Thyroid gland (tissue), 4 donors: Measurements from ENCODE around the gene SIGLEC6. TPM values are rescaled to one million over a fixed set of nuclear protein-coding genes. Genes with fewer than 3 reads are reported as not detected.

Experiments
- DNase-seq, 2 donors: peaks; one replicate each; pipeline ENCODE4 v3.0.0-alpha.2; 2019
- H3K27ac ChIP-seq, 3 donors: fragments of 200-600 bp; sonication (generic); 1 replicate in 2 of 3; 2 replicates in 1 of 3; pipeline ENCODE4 v1.5.1; 2016 to 2019; ENCODE audit warnings: mild to moderate bottlenecking in 1 of 3, moderate library complexity in 1 of 3
- H3K27me3 ChIP-seq: fragments of 200-600 bp; sonication (generic); one replicate; pipeline ENCODE4 v1.5.1; 2019
- H3K36me3 ChIP-seq, 2 donors: fragments of 200-600 bp; sonication (generic); one replicate each; pipeline ENCODE4 v1.5.1; 2016 to 2019
- H3K4me1 ChIP-seq, 2 donors: fragments of 200-600 bp; sonication (generic); one replicate each; pipeline ENCODE4 v1.5.1; 2017 to 2019
- H3K4me3 ChIP-seq, 3 donors: fragments of 200-600 bp; sonication (generic); replicated peaks in 1 of 3; 1 replicate in 2 of 3; 2 replicates in 1 of 3; pipeline ENCODE4 v1.5.1; 2016; ENCODE audit warnings: mild to moderate bottlenecking in 1 of 3
- H3K9me3 ChIP-seq: fragments of 200-600 bp; sonication (generic); one replicate; pipeline ENCODE4 v1.5.1; 2017
- POLR2A ChIP-seq, 2 donors: fragments of 450-650 bp; IDR thresholded peaks; one replicate each; pipeline ENCODE4 v1.6.1; 2017; ENCODE audit warnings: antibody characterized with exemption in 2 of 2, mild to moderate bottlenecking in 2 of 2, moderate library complexity in 1 of 2
- WGBS, 2 donors: methylation state at CpG; one replicate each; pipeline ENCODE4 v1.1.5; 2017; 5-methylcytosine and 5-hydroxymethylcytosine counted together
- intact Hi-C: fragments of 100-400 bp; cut with DNase I; formaldehyde crosslinking; loops from one replicate; pipeline ENCODE4 v1.15.1; 2023
- total RNA-seq, 4 donors: library from RNA; depleted of rRNA; stranded (reverse); fragments of >200 nt; gene quantifications; one replicate each; pipeline ENCODE4 v1.2.3, GENCODE V29; 2016
- TF ChIP-seq, protein P1 (sequence below), 6 experiments: fragments of 200-600 bp in 3 of 6; fragments of 450-650 bp in 3 of 6; sonication (generic) in 3 of 6; IDR thresholded peaks; one replicate each; pipeline ENCODE4 v1.5.1; 2016 to 2019; ENCODE audit warnings: antibody characterized with exemption in 6 of 6, mild to moderate bottlenecking in 2 of 6, inconsistent platforms in 1 of 6, moderate library complexity in 1 of 6

The SIGLEC6 gene
- total RNA-seq, 4 donors from 2014 or later, result not detected

- H3K27ac ChIP-seq, result no peak overlapping the region
- intact Hi-C loops, result no loop called here
- DNase-seq, result no peak
- no peaks in the 10 kb centered on the region for H3K36me3 ChIP-seq
- 29 to 61% methylated on average over 10 of the region's 10 CpGs for WGBS, 2 donors
- no peak for TF ChIP-seq POLR2A (IDR thresholded peaks at IDR 0.05)
- TF ChIP-seq, protein P1, sequence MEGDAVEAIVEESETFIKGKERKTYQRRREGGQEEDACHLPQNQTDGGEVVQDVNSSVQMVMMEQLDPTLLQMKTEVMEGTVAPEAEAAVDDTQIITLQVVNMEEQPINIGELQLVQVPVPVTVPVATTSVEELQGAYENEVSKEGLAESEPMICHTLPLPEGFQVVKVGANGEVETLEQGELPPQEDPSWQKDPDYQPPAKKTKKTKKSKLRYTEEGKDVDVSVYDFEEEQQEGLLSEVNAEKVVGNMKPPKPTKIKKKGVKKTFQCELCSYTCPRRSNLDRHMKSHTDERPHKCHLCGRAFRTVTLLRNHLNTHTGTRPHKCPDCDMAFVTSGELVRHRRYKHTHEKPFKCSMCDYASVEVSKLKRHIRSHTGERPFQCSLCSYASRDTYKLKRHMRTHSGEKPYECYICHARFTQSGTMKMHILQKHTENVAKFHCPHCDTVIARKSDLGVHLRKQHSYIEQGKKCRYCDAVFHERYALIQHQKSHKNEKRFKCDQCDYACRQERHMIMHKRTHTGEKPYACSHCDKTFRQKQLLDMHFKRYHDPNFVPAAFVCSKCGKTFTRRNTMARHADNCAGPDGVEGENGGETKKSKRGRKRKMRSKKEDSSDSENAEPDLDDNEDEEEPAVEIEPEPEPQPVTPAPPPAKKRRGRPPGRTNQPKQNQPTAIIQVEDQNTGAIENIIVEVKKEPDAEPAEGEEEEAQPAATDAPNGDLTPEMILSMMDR (IDR thresholded peaks at IDR 0.05), result no peak
- no peak overlapping the region for H3K4me3 ChIP-seq
- H3K27me3 ChIP-seq, result no peaks in the 10 kb centered on the region
- H3K9me3 ChIP-seq, result no peaks in the 10 kb centered on the region
- H3K4me1 ChIP-seq, result no peaks in the 10 kb centered on the region
These were observed 15.4 kb upstream of the SIGLEC6 start for GRCh38 chr19:51546650-51547396.

DNA sequence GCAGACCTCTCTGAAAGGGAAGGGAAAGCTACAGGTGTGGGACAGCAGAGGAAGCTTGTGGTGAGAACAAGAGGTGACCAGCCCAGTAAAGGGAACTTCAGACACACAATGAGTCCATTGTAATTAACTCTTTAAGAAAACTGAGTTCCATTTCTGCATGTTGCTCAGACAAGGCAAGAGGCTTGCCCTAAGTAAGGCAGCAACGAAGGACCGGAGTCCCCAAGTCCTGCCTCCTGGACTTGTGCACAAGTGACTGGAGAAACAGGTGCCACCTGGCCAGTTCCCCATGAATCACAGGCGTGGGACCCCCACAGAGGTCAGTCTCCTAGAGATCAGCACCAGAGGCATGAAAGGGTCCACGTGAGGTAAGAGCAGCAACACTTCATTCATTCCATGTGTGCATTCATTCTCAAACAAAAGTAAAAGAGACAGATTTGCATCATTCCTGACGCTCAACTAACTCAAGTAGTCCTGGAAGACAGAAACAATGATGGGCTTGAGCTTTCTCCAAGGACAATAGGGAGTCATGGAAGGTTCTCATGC, 14.7 kb upstream of the SIGLEC6 start:
- Histone ChIP-seq H3K4me1 (no peaks in the 10 kb centered on the region), H3K36me3 (no peaks in the 10 kb centered on the region), H3K9me3 (no peaks in the 10 kb centered on the region), H3K27me3 (no peaks in the 10 kb centered on the region), H3K27ac (no peak overlapping the region), H3K4me3 (no peak overlapping the region)
- no peak for TF ChIP-seq POLR2A (IDR thresholded peaks at IDR 0.05)
- TF ChIP-seq, protein P1 (IDR thresholded peaks at IDR 0.05), result no peak
- 62 to 73% methylated on average over 4 to 5 of the region's 5 CpGs for WGBS, 2 donors
- intact Hi-C loops, result no loop called here
- DNase-seq, result no peak

GRCh38 chr19:51544038-51544437, 12.6 kb upstream of the SIGLEC6 start:
- 80 to 88% methylated on average over 6 of the region's 6 CpGs for WGBS, 2 donors
- intact Hi-C loops, result no loop called here
- Histone ChIP-seq H3K4me1 (no peaks in the 10 kb centered on the region), H3K27me3 (no peaks in the 10 kb centered on the region), H3K36me3 (no peaks in the 10 kb centered on the region), H3K27ac (no peak overlapping the region), H3K4me3 (no peak overlapping the region), H3K9me3 (no peaks in the 10 kb centered on the region)
- no peak for TF ChIP-seq POLR2A (IDR thresholded peaks at IDR 0.05)
- TF ChIP-seq, protein P1 (IDR thresholded peaks at IDR 0.05), result no peak
- DNase-seq, result no peak

DNA sequence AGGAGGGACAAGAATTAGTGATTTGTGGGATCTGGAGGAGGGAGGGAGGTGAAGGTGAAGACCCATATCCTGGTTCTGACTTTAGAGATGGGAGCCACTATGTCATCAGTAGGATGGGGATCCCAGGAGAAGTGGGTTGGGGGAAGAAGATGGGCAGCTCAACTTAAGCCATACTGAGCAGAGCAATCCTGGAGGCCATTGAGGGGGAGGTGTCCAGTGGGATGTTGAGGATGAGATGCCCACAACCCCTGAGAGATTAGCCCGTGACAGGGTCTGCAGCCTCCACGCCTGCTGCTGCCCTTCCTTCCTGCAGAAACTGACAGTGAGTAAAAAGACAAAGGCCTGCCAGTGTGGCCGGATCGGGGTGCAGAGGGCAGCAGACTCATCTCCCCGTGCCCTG, 11.2 kb upstream of the SIGLEC6 start:
- H3K27me3 ChIP-seq, result no peaks in the 10 kb centered on the region
- H3K36me3 ChIP-seq, result no peaks in the 10 kb centered on the region
- 67 to 74% methylated on average over 5 of the region's 5 CpGs for WGBS, 2 donors
- intact Hi-C loops, result no loop called here
- no peaks in the 10 kb centered on the region for H3K4me1 ChIP-seq
- DNase-seq, result no peak
- no peak overlapping the region for H3K4me3 ChIP-seq
- TF ChIP-seq POLR2A (IDR thresholded peaks at IDR 0.05), result no peak
- TF ChIP-seq, protein P1 (IDR thresholded peaks at IDR 0.05), result no peak
- no peaks in the 10 kb centered on the region for H3K9me3 ChIP-seq
- H3K27ac ChIP-seq, result no peak overlapping the region
